ENCODE data around the gene FBXO41.
A peak's percentile ranks its signal among the peaks of the same experiment; 100 is the strongest.

Gene FBXO41

GRCh38 chr2:73238976-73239375 is 45.3 kb downstream of the FBXO41 start:
- DNase-seq, result no peak

- no peak for DNase-seq
Observed at GRCh38 chr2:73238149-73238548, 46.1 kb downstream of the FBXO41 start.

- DNase-seq, result no peak
Observed at GRCh38 chr2:73237168-73237567, 47.1 kb downstream of the FBXO41 start.

- peak; percentile 21 for DNase-seq
Observed at GRCh38 chr2:73235315-73236028, 48.8 kb downstream of the FBXO41 start.

- DNase-seq, result peak; percentile 94
Observed at GRCh38 chr2:73233932-73234832, 50.1 kb downstream of the FBXO41 start, which contains the start of gene CCT7. Gene CCT7, plus strand, starts transcription at chr2:73234308. Its CDS starts 71 bp downstream, at chr2:73234379.

GRCh38 chr2:73233154-73233931 is 50.9 kb downstream of the FBXO41 start, which contains the start of gene PRADC1:
Gene PRADC1, minus strand, starts transcription at chr2:73233239. Its CDS starts 79 bp downstream, at chr2:73233160.
- peak; percentile 98 for DNase-seq

- DNase-seq, result peak; percentile 24
Observed at GRCh38 chr2:73232403-73233153, 51.7 kb downstream of the FBXO41 start.

GRCh38 chr2:73228631-73229030 is 55.6 kb downstream of the FBXO41 start:
- DNase-seq, result no peak

GRCh38 chr2:73227086-73227485 is 57.2 kb downstream of the FBXO41 start:
- no peak for DNase-seq

- DNase-seq, result no peak
Observed at GRCh38 chr2:73225513-73226360, 58.5 kb downstream of the FBXO41 start.

- DNase-seq, result no peak
Observed at GRCh38 chr2:73223821-73224220, 60.5 kb downstream of the FBXO41 start.

GRCh38 chr2:73218298-73218697 is 66.0 kb downstream of the FBXO41 start:
- no peak for DNase-seq

- DNase-seq, result no peak
Observed at GRCh38 chr2:73217826-73218225, 66.5 kb downstream of the FBXO41 start.

GRCh38 chr2:73217160-73217559 is 67.1 kb downstream of the FBXO41 start:
- DNase-seq, result no peak

GRCh38 chr2:73215254-73215653 is 69.0 kb downstream of the FBXO41 start:
- no peak for DNase-seq

GRCh38 chr2:73214120-73215035 is 69.9 kb downstream of the FBXO41 start, which contains the start of gene SMYD5:
Gene SMYD5, plus strand, starts transcription at chr2:73214245. Its CDS starts 22 bp downstream, at chr2:73214267.
- peak; percentile 93 for DNase-seq

GRCh38 chr2:73212448-73213176 is 71.7 kb downstream of the FBXO41 start:
- peak; percentile 76 for DNase-seq

- DNase-seq, result no peak
Observed at GRCh38 chr2:73212098-73212447, 72.2 kb downstream of the FBXO41 start.

- DNase-seq, result no peak
Observed at GRCh38 chr2:73210696-73211095, 73.6 kb downstream of the FBXO41 start.

Measured in CD4-positive, alpha-beta T cell treated with Interleukin-17A for 1 hour (primary cell).